GM18868 (cell line): ENCODE data around the gene MBOAT7.
"Not testable (repeated sequence)": the region's sequence is repeated elsewhere in the genome, so short reads cannot be mapped to it uniquely, and the experiment has no call there.

Experiments
- ATAC-seq: cut with Tn5 transposase; IDR thresholded peaks from one replicate; pipeline ENCODE4 v1.9.1; 2021; ENCODE audit warnings: mild to moderate bottlenecking, moderate library complexity; ENCODE audit not compliant: unreplicated experiment

MBOAT7 gene

GRCh38 chr19:54190503-54191010 lies 1.2 kb upstream of the MBOAT7 start:
- ATAC-seq = peak; percentile 44

- ATAC-seq = peak; percentile 46
Measured at GRCh38 chr19:54189735-54190502, 539 bp upstream of the MBOAT7 start.

- ATAC-seq = no peak
Measured at GRCh38 chr19:54188215-54188871, 1.0 kb downstream of the MBOAT7 start.

GRCh38 chr19:54186934-54187381 lies 2.4 kb downstream of the MBOAT7 start:
- ATAC-seq = no peak

GRCh38 chr19:54186351-54186750 lies 3.0 kb downstream of the MBOAT7 start:
- no peak for ATAC-seq

- no peak for ATAC-seq
Measured at GRCh38 chr19:54183431-54183830, 5.9 kb downstream of the MBOAT7 start.

GRCh38 chr19:54181894-54182293 lies 7.5 kb downstream of the MBOAT7 start:
- ATAC-seq = not testable (repeated sequence)

DNA sequence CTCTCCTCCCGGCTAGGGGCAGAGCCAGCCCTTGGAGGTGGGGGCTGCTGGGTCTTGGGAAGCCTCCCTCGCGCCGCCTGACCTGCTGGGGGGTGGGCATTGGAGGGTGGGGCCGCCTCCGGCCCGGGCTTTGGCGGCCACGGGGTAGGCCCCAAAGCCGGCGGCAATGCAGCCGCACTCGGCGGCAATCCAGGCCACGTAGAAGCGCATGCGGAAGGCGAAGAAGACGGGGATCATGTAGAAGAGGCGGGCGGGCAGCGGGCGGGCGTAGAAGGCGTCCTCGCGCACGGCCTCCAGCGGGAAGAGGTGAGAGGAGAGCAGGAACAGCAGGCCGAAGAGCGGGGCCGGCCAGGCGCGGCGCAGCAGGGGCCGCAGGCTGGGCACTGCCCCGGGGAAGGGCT lies 8.7 kb downstream of the MBOAT7 start:
- ATAC-seq = no peak

DNA sequence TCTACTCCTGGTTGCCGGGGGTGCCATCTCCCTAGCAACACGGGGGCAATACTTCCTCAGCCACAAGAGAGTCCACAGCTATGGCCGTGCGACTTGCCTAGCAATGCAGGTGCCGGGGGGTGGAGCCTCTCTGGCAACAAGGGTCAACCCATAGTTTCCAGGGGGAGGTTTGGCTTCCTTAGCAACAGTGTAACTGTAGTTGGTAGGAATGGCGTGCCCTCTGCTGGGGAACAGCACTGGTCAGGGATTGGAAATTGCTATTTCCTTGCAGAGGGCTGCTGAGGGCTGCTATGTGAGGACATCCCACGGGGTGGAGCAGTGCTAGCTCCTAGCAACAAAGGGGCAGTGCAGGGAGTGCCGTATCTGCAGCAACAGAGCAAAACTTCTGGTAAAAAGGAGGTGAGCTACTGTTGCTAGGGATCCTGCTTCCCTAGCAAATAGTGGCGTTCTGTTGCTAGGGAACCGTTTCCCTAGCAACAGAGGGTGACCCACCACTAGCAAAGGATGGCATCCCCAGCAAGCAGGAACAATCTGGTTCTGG lies 9.4 kb downstream of the MBOAT7 start:
- ATAC-seq = no peak

- no peak for ATAC-seq
Measured at GRCh38 chr19:54179262-54179852, 10.0 kb downstream of the MBOAT7 start.

GRCh38 chr19:54178581-54179261 lies 10.7 kb downstream of the MBOAT7 start:
- no peak for ATAC-seq

- ATAC-seq = no peak
Measured at GRCh38 chr19:54173951-54174834, 15.2 kb downstream of the MBOAT7 start.

DNA sequence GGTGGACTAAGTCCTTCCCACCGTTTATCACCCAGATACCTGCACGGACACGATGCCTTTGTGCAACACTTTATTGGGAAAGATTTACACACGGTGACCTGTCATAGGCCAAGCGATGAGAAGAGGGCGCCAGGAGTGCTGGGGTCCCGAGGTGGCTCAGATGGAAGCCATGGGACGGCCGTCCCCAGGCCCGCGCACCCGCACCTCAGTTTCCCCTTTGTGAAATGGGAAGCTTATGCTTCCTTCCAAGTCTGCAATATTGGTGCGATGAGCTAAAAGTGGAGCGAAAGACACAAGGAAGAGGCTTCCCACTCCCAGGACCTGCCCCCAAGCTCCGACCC lies 16.1 kb downstream of the MBOAT7 start:
- no peak for ATAC-seq

GRCh38 chr19:54172471-54173358 lies 16.7 kb downstream of the MBOAT7 start, which contains the start of gene TMC4:
Gene TMC4, minus strand, starts transcription at chr19:54173160. Its CDS starts 43 bp downstream, at chr19:54173117.
- ATAC-seq = no peak

DNA sequence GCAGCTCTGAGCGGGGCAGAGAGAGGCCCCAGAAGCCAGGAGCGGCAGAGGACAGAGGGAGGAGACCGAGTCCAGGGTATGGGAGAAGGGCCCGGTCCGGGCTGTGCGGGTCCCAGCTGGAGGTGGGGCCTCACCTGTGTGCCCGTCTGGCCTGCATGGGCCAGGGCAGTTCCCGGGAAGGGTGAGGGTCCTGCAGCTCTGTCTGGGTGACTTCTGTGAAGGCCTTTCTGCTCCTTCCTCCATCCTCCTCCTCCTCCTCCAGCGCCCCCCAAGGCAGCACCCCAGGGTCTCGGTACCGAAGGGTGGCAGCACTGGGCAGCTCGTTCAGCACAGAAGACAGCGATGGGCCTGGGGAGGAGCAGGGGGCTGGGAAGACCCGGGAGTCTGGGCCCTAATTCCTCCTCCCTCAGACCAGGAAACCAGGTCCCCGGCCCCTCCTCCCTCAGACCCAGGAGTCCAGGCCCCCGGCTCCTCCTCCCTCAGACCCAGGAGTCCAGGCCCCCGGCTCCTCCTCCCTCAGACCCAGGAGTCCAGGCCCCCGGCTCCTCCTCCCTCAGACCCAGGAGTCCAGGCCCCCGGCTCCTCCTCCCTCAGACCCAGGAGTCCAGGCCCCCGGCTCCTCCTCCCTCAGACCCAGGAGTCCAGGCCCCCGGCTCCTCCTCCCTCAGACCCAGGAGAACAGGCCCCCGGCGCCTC lies 17.5 kb downstream of the MBOAT7 start:
- ATAC-seq = not testable (repeated sequence)

- no peak for ATAC-seq
Measured at GRCh38 chr19:54169149-54169740, 20.1 kb downstream of the MBOAT7 start.

DNA sequence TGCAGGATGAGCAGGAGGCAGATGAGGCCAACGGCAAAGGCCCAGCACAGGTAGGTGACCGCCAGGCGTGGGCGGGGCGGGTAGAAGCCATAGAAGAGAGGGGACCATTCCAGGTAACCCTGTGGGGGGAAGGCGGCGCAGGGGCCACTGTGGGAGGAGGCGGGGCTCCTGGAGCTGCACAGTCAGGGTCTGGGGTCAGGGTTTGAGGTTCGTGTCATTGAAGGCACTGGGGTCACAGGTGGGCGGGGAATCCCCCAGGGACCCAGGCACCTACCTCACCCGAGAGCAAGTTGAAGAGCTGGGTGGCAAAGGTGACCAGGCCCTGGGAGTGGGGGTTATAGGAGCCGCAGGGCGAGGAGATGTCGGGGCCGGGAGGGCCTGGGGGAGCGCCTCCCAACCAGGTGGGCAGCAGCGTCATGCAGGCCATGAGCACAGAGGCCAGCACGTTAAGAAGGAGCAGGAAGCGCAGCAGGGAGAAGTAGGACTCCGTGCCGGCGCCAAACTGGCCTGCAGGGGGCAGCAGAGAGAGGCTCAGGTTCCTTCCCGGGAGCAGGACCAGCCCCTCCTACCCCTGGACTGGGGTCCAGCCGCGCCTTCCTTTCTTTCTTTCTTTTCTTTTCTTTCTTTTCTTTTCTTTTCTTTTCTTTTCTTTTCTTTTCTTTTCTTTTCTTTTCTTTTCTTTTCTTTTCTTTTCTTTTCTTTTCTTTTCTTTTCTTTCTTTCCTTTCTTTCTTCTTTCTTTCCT lies 21.0 kb downstream of the MBOAT7 start:
- no peak for ATAC-seq
